Measurements from ENCODE around the gene SLC25A13.

SLC25A13 gene

DNA sequence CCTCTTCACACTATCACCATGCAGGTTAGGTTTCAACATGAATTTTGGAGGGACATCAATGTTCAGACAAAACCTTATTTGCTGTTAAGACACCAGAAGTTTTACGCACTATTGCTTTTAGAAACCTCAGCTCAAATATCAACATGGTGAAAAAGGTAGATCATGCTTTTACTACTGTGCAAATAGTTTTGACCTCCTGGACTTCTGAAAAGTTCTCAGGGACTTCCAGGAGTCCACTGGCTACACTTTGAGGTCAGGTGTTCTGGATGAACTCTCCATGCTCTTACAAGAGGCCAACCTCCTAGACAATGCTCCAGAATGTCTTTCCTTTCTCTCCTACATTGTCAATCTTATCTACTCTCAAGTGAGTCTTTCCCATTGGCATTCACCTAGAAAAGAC lies 55.9 kb downstream of the SLC25A13 start:
- H3K4me2 ChIP-seq (ENCODE audit: low read length): no peak overlapping the region
- no peak overlapping the region for H3K4me3 ChIP-seq (ENCODE audit: low read length)
- H3K9ac ChIP-seq (ENCODE audit: low read depth, low read length): no peak overlapping the region
- H3K9me3 ChIP-seq (replicated peaks; ENCODE audit: low read length): no peaks in the 10 kb centered on the region
- H3K4me1 ChIP-seq (ENCODE audit: control insufficient read depth, insufficient read depth, low read length): no peaks in the 10 kb centered on the region
- no peaks in the 10 kb centered on the region for H3K36me3 ChIP-seq (ENCODE audit: insufficient read depth, low read length)
- H3K27me3 ChIP-seq (ENCODE audit: control insufficient read depth, insufficient read depth, low read length): no peaks in the 10 kb centered on the region

GRCh38 chr7:96253964-96254363 lies 67.9 kb downstream of the SLC25A13 start:
- Histone ChIP-seq H3K4me1 (ENCODE audit: control insufficient read depth, insufficient read depth, low read length) (no peaks in the 10 kb centered on the region), H3K27me3 (ENCODE audit: control insufficient read depth, insufficient read depth, low read length) (no peaks in the 10 kb centered on the region), H3K4me2 (ENCODE audit: low read length) (no peak overlapping the region), H3K36me3 (ENCODE audit: insufficient read depth, low read length) (no peaks in the 10 kb centered on the region), H3K4me3 (ENCODE audit: low read length) (no peak overlapping the region), H3K9me3 (replicated peaks; ENCODE audit: low read length) (no peaks in the 10 kb centered on the region), H3K9ac (ENCODE audit: low read depth, low read length) (no peak overlapping the region)

DNA sequence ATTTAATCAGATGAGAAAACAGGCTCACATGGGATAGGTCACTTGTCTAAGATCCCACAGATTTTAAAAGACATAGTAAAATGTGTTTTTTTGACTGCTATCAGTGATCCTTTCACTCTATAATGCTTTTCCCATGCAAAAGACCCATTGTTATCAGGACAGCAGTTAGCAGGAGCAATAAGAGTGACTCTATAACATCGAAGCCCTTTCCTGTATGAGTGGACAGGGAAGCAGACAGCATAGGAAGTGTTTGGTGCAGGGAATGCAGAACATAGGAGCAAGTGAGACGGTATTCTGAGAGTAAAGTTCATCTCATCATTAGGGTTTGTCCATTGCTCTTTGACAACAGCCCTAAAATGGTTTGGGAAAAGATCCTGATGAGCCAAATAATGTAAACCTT lies 68.5 kb downstream of the SLC25A13 start:
- Histone ChIP-seq H3K4me3 (ENCODE audit: low read length) (no peak overlapping the region), H3K4me1 (ENCODE audit: control insufficient read depth, insufficient read depth, low read length) (no peaks in the 10 kb centered on the region), H3K9ac (ENCODE audit: low read depth, low read length) (no peak overlapping the region), H3K4me2 (ENCODE audit: low read length) (no peak overlapping the region), H3K36me3 (ENCODE audit: insufficient read depth, low read length) (no peaks in the 10 kb centered on the region), H3K27me3 (ENCODE audit: control insufficient read depth, insufficient read depth, low read length) (no peaks in the 10 kb centered on the region), H3K9me3 (replicated peaks; ENCODE audit: low read length) (no peaks in the 10 kb centered on the region)

DNA sequence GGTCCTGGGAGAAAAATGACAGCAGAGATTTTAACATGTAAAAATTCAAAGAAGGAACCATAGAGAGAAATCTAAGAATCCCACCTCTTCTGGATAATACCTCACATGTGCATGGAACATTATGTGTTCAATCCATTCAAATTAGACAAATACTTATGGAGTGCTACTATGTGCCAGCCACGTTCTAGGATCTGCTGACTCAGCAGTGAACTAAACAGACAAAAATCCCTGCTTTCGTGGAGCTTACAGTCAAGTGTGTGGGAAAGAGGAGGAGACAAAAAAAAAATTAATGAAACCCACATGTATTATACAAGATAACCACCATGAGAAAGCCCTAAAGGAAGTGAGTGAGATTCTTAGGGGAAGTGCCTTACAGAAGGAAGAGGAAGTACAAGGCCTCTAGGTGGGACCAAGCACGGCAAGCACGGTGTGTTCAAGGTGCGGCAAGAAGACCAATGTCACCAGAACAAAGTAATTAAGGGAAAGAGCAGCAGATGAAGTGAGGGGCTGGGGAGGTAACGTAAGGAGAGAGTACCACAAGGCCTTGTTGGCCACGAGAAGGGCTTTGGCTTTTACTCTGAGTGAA lies 71.0 kb downstream of the SLC25A13 start:
- Histone ChIP-seq H3K9me3 (replicated peaks; ENCODE audit: low read length) (no peaks in the 10 kb centered on the region), H3K4me2 (ENCODE audit: low read length) (no peak overlapping the region)

DNA sequence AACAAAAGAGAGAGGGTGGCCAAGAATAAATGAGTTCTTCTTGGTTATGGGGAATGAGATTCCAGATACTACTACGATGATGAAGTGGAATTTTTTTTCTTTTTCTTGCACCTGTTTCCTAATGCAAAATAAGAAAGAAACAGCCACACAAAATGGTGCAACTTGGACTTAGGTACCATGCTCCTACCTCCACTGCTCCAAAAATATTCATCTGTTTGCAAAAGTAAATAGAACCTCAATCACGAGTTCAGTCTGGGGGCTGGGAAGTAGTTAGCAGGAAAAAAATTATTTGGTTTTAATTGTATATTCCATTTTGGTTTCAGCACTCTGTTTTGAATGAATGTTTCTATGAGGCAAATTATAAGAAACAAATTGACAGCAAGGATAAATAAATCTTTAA lies 73.5 kb downstream of the SLC25A13 start:
- H3K36me3 ChIP-seq (ENCODE audit: insufficient read depth, low read length): no peaks in the 10 kb centered on the region
- no peak overlapping the region for H3K9ac ChIP-seq (ENCODE audit: low read depth, low read length)
- no peak overlapping the region for H3K4me2 ChIP-seq (ENCODE audit: low read length)
- no peaks in the 10 kb centered on the region for H3K4me1 ChIP-seq (ENCODE audit: control insufficient read depth, insufficient read depth, low read length)
- H3K27me3 ChIP-seq (ENCODE audit: control insufficient read depth, insufficient read depth, low read length): no peaks in the 10 kb centered on the region
- no peak overlapping the region for H3K4me3 ChIP-seq (ENCODE audit: low read length)
- H3K9me3 ChIP-seq (replicated peaks; ENCODE audit: low read length): no peaks in the 10 kb centered on the region

More for the DNA sequence above, 71.0 kb downstream of the SLC25A13 start:
- Histone ChIP-seq H3K36me3 (ENCODE audit: insufficient read depth, low read length) (no peaks in the 10 kb centered on the region), H3K27me3 (ENCODE audit: control insufficient read depth, insufficient read depth, low read length) (no peaks in the 10 kb centered on the region), H3K4me3 (ENCODE audit: low read length) (no peak overlapping the region), H3K4me1 (ENCODE audit: control insufficient read depth, insufficient read depth, low read length) (no peaks in the 10 kb centered on the region), H3K9ac (ENCODE audit: low read depth, low read length) (no peak overlapping the region)

GRCh38 chr7:96246919-96247318 lies 75.0 kb downstream of the SLC25A13 start:
- no peaks in the 10 kb centered on the region for H3K9me3 ChIP-seq (replicated peaks; ENCODE audit: low read length)
- H3K9ac ChIP-seq (ENCODE audit: low read depth, low read length): no peak overlapping the region
- H3K4me1 ChIP-seq (ENCODE audit: control insufficient read depth, insufficient read depth, low read length): no peaks in the 10 kb centered on the region
- no peak overlapping the region for H3K4me2 ChIP-seq (ENCODE audit: low read length)
- no peak overlapping the region for H3K4me3 ChIP-seq (ENCODE audit: low read length)
- H3K36me3 ChIP-seq (ENCODE audit: insufficient read depth, low read length): no peaks in the 10 kb centered on the region
- no peaks in the 10 kb centered on the region for H3K27me3 ChIP-seq (ENCODE audit: control insufficient read depth, insufficient read depth, low read length)

- Histone ChIP-seq H3K9ac (ENCODE audit: low read depth, low read length) (no peak overlapping the region), H3K36me3 (ENCODE audit: insufficient read depth, low read length) (no peaks in the 10 kb centered on the region), H3K9me3 (replicated peaks; ENCODE audit: low read length) (no peaks in the 10 kb centered on the region), H3K4me1 (ENCODE audit: control insufficient read depth, insufficient read depth, low read length) (no peaks in the 10 kb centered on the region), H3K4me2 (ENCODE audit: low read length) (no peak overlapping the region), H3K4me3 (ENCODE audit: low read length) (no peak overlapping the region), H3K27me3 (ENCODE audit: control insufficient read depth, insufficient read depth, low read length) (no peaks in the 10 kb centered on the region)
Measured at GRCh38 chr7:96244992-96245292, 77.0 kb downstream of the SLC25A13 start.

GRCh38 chr7:96244244-96244991 lies 77.5 kb downstream of the SLC25A13 start:
- H3K4me2 ChIP-seq (ENCODE audit: low read length): no peak overlapping the region
- no peaks in the 10 kb centered on the region for H3K9me3 ChIP-seq (replicated peaks; ENCODE audit: low read length)
- no peak overlapping the region for H3K9ac ChIP-seq (ENCODE audit: low read depth, low read length)
- H3K27me3 ChIP-seq (ENCODE audit: control insufficient read depth, insufficient read depth, low read length): no peaks in the 10 kb centered on the region
- no peaks in the 10 kb centered on the region for H3K4me1 ChIP-seq (ENCODE audit: control insufficient read depth, insufficient read depth, low read length)
- no peaks in the 10 kb centered on the region for H3K36me3 ChIP-seq (ENCODE audit: insufficient read depth, low read length)
- no peak overlapping the region for H3K4me3 ChIP-seq (ENCODE audit: low read length)

GRCh38 chr7:96243241-96243640 lies 78.7 kb downstream of the SLC25A13 start:
- Histone ChIP-seq H3K4me2 (ENCODE audit: low read length) (no peak overlapping the region), H3K27me3 (ENCODE audit: control insufficient read depth, insufficient read depth, low read length) (no peaks in the 10 kb centered on the region), H3K9ac (ENCODE audit: low read depth, low read length) (no peak overlapping the region), H3K9me3 (replicated peaks; ENCODE audit: low read length) (no peaks in the 10 kb centered on the region), H3K4me1 (ENCODE audit: control insufficient read depth, insufficient read depth, low read length) (no peaks in the 10 kb centered on the region), H3K36me3 (ENCODE audit: insufficient read depth, low read length) (no peaks in the 10 kb centered on the region), H3K4me3 (ENCODE audit: low read length) (no peak overlapping the region)

DNA sequence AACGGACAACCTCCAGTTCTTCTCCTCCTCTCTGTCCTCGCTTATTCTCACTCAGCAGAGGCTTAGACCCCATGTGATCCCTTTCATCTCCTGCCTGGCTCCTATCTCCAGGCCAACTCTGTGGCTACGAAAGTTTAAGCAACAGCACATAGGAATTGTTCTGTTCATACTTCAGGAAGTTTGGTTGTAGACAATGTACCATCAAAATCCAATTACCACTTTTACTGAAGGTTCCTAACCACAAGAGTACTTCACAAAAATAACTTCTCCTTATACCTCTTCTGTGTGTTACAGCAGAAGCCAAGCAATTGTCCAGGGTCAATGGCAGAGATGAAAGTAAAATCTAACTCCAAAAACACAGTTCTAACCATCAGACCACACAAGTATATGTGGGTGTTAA lies 80.0 kb downstream of the SLC25A13 start:
- Histone ChIP-seq H3K36me3 (ENCODE audit: insufficient read depth, low read length) (no peaks in the 10 kb centered on the region), H3K4me2 (ENCODE audit: low read length) (no peak overlapping the region), H3K27me3 (ENCODE audit: control insufficient read depth, insufficient read depth, low read length) (no peaks in the 10 kb centered on the region), H3K4me3 (ENCODE audit: low read length) (no peak overlapping the region), H3K4me1 (ENCODE audit: control insufficient read depth, insufficient read depth, low read length) (peaks cover 4% of the 10 kb centered on the region), H3K9me3 (replicated peaks; ENCODE audit: low read length) (no peaks in the 10 kb centered on the region), H3K9ac (ENCODE audit: low read depth, low read length) (no peak overlapping the region)

- no peak overlapping the region for H3K4me3 ChIP-seq (ENCODE audit: low read length)
- no peak overlapping the region for H3K9ac ChIP-seq (ENCODE audit: low read depth, low read length)
- no peaks in the 10 kb centered on the region for H3K9me3 ChIP-seq (replicated peaks; ENCODE audit: low read length)
- H3K36me3 ChIP-seq (ENCODE audit: insufficient read depth, low read length): no peaks in the 10 kb centered on the region
- no peak overlapping the region for H3K4me2 ChIP-seq (ENCODE audit: low read length)
- H3K27me3 ChIP-seq (ENCODE audit: control insufficient read depth, insufficient read depth, low read length): no peaks in the 10 kb centered on the region
- H3K4me1 ChIP-seq (ENCODE audit: control insufficient read depth, insufficient read depth, low read length): peaks cover 22% of the 10 kb centered on the region
Measured at GRCh38 chr7:96238976-96239766, 82.7 kb downstream of the SLC25A13 start.
